DMS114 treated with DMSO at 0.1 percent for 48 hours (cell line): Measurements from ENCODE around the gene DNAH9.
"Not testable (repeated sequence)": the region's sequence is repeated elsewhere in the genome, so short reads cannot be mapped to it uniquely, and the experiment has no call there.

Source experiments
- DNase-seq: peaks from one replicate; lab custom pipeline; 2025; ENCODE audit not compliant: unreplicated experiment; lab: John Stamatoyannopoulos, UW

DNAH9 gene

DNA sequence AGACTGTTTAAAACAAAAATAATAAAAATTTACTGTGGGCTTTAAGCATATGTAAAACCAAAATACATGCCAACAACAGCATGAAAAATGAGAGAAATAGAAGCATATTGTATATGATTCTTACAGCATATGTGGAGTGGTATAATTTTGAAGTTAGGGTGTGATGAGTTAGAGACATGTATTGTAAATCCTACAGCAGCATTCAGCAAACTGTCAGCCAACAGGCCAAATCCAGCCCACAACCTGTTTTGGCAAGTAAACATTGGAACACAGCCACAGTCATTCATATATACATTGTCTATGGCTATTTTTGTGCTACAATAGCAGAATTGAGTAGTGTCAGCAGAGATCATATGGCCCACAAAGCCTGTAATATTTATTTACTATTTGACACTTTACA is 356.7 kb downstream of the DNAH9 start:
- DNase-seq = no peak

DNA sequence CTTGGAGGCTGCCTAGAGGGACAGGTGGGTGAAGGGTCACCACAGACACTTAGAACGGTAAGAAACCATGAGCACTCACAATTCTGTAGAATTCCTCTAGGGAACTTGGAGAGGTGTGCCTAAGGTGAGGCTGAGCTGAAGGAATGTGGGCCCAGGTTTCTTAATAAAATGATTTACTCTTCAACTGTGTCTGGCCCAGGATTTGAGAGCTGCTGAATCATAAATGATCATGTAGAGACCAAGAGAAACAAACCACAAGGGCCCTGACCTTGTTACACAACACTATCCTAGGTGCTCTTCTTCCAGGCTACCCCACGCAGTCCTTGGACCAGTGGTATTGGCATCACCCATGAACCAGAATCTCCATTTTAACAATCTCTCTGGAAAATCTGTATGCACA is 371.3 kb downstream of the DNAH9 start:
- DNase-seq = no peak

DNA sequence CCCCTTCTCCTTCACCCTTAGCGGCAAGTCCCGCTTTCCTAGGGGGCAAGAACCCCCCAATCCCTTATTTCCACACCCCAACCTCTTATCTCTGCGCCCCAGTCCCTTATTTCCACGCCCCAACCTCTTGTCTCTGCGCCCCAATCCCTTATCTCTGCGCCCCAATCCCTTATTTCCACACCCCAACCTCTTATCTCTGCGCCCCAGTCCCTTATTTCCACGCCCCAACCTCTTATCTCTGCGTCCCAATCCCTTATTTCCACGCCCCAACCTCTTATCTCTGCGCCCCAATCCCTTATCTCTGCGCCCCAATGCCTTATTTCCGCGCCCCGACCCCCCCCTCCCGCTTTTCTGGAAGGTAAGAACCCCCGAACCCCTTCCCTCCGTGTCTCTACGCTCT is 374.5 kb downstream of the DNAH9 start:
- not testable (repeated sequence) for DNase-seq

DNA sequence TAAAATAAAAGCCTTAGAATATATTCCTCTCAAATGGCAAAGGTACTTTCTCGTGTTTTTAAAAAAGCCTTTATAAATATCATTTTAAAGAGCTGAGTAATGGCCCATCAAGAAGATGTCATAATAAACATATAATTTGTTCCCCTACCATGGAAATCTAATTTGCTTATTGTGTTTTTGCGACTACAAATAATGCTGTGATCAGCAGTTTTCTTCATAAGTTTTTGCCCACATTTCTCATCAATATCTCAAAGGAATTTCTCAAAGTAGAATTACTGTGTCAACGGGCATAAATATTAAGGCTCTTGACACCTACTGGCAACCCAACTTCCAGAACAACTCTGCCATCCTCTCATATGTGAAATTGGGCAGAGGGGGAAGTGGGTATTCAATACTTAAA is 381.5 kb downstream of the DNAH9 start:
- DNase-seq = no peak

- no peak for DNase-seq
Measured at GRCh38 chr17:11980813-11981212, 382.5 kb downstream of the DNAH9 start.

GRCh38 chr17:11981862-11982261 is 383.6 kb downstream of the DNAH9 start:
- DNase-seq = no peak

DNA sequence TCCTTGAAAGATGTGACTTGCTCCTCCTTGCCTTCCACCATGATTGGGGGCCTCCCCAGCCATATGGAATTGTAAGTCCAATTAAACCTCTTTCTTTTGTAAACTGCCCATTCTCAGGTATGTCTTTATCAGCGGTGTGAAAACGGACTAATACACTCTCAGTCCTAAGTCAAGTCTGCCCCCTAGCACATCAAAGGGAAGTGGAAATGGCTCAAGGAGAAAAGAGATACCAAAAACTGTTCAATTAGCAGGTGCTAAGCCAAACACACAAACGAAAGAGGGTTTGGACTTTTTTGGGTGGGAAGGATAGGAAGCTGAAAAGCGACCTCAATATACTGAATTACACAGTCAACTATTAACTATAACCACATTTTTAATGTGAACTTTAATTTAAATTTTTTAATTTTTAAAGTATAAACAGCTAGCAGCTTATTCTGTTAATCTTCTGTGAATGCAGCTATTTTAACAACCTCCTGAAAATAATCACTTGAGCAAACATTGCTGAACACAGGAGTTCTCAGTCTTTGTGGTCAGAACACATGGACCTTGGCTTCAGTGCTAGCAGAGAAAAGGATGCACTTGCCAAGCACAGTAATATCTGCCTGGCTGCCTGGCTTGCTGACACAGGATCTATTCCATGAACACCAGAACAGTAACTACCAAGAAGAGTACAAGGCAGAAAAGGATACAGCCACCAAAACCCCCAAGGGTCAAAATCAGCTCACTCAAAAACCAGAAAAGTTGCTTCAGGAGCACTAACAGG is 388.1 kb downstream of the DNAH9 start:
- DNase-seq = no peak

- peak; percentile 1 for DNase-seq
Measured at GRCh38 chr17:11986942-11987329, 388.7 kb downstream of the DNAH9 start.

DNA sequence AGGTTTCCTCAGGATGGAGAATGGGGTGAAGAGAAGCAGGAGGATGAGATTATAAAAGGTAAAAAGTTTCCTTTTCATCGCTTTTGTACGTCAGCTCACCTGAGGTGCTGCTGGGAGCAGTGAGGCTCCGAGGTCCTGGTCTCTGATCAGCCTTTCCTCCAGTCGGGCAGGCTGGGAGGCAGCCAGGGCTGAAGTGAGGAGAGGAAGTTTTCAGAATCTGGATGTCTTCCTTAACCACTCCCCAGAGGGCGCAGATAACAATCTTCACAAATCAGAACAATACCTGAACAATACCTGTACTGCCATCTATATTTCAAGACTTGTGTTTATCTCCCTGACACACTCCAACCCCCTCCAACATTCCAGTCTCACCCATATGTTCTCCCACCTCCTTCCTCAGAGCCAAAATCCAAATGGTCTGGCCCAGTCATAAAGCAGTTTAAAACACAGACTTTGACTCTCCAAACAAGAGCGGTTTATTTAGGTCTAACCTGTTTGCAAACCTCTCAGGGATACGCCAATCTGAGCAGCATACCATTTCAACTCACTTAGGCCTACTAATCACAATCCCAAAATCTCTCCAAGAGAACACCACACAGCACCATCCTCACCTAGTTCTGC is 392.2 kb downstream of the DNAH9 start:
- DNase-seq = no peak

GRCh38 chr17:11991461-11991860 is 393.2 kb downstream of the DNAH9 start:
- no peak for DNase-seq

DNA sequence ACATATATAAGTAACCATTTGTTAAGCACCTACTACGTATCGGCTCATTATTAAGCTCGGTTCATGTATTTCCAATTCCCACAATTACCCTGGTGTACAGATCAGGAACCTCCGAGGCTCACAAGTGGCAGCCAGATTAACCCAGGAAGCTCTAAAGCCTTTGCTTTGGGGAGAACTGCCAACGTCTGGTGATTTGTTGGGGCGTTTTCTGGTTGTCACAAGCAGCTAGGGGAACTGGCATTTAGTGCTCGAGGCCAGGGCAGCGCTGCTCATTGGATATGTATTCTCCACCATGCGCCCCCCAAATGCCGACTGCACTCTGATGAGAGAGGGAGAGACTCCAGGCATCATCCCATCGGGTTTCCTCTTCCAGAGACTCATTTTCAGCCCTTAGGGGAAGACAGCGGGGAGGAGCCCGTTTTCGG is 398.5 kb downstream of the DNAH9 start:
- DNase-seq = no peak

DNA sequence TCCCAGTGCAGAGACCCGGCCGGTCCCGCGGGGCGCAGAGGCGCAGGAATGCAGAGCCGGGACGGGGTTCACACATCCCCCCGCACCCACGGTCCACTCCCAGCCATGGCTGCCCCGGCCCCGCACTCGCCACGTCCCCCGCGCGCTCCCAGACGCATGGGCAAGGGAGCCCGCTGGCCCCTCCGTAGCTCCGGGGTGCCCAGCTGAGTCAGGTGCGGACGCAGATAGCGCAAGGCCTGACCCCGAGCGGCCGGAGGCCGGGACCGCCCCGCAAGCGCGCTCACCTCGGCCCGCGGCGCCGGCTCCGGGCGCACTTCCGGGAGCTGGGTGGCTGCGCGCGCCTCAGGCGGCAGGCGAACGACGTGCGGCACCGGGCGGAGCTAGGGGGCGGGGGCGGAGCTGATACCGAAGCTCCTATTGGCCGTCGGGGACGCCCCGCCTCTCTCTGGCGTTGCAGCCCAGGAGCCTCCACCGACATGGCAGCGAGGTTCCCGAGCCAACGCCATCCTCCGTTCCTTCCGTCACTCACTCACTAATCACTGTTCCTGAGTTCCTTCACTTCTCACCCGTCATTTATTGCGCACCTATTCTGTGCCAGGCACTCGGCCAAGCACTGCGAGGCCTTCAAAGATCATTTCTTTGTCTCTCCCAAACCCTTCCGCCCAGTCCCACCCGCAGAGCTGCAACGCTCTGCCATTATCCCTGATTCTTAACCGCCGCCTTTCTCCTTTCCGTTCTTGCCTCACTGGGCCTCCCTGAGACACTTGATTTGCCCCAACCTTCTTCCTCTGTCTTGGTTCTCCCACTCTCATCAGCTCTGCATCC is 399.1 kb downstream of the DNAH9 start, which contains the start of gene ZNF18:
Gene ZNF18, minus strand, starts transcription at position 329 of the 825 bp plus-strand sequence. CDS start 4,646 bp downstream, outside the sequence.
- DNase-seq = peak; percentile 26

GRCh38 chr17:11997972-11998233 is 399.6 kb downstream of the DNAH9 start:
- no peak for DNase-seq

- no peak for DNase-seq
Measured at GRCh38 chr17:11999696-12000095, 401.4 kb downstream of the DNAH9 start.

DNA sequence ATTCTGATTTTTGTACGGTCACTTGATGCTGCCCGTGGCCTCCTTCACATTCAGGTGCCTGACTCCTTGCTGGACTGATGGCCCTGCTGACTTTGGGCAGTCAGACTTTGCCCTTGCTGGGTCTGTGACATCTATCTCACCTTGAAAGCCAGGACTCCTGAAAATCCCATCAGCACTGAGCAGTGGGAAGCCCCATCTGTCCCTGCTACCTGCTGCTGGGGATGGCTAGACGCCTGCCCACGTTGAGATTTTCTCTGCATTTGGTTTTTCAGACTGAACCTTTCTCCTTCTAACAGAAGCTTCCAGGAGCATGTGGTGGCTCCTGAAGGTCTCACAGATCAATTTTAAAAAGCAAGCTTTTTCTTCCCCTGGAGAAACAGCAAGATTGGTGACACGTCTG is 409.2 kb downstream of the DNAH9 start:
- DNase-seq = no peak
